NOMO-1 treated with DMSO at 0.1 percent for 48 hours (cell line): ENCODE results near the gene SLC25A11.
A peak's percentile ranks its signal among the peaks of the same experiment; 100 is the strongest.

Source experiments
- DNase-seq: peaks from one replicate; lab custom pipeline; 2025; ENCODE audit not compliant: unreplicated experiment; lab: John Stamatoyannopoulos, UW

The SLC25A11 gene, protein sequence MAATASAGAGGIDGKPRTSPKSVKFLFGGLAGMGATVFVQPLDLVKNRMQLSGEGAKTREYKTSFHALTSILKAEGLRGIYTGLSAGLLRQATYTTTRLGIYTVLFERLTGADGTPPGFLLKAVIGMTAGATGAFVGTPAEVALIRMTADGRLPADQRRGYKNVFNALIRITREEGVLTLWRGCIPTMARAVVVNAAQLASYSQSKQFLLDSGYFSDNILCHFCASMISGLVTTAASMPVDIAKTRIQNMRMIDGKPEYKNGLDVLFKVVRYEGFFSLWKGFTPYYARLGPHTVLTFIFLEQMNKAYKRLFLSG

GRCh38 chr17:4939796-4940554 is at the start of gene SLC25A11, which contains the start of gene RNF167:
Gene SLC25A11, minus strand, starts transcription at chr17:4940046. Its CDS starts 136 bp downstream, at chr17:4939910.
Gene RNF167, plus strand, starts transcription at chr17:4940268. Its CDS starts 642 bp downstream, at chr17:4940910.
- DNase-seq: peak; percentile 100

- DNase-seq: peak; percentile 22
Measured at GRCh38 chr17:4987767-4988567, 48.1 kb upstream of the SLC25A11 start.

DNA sequence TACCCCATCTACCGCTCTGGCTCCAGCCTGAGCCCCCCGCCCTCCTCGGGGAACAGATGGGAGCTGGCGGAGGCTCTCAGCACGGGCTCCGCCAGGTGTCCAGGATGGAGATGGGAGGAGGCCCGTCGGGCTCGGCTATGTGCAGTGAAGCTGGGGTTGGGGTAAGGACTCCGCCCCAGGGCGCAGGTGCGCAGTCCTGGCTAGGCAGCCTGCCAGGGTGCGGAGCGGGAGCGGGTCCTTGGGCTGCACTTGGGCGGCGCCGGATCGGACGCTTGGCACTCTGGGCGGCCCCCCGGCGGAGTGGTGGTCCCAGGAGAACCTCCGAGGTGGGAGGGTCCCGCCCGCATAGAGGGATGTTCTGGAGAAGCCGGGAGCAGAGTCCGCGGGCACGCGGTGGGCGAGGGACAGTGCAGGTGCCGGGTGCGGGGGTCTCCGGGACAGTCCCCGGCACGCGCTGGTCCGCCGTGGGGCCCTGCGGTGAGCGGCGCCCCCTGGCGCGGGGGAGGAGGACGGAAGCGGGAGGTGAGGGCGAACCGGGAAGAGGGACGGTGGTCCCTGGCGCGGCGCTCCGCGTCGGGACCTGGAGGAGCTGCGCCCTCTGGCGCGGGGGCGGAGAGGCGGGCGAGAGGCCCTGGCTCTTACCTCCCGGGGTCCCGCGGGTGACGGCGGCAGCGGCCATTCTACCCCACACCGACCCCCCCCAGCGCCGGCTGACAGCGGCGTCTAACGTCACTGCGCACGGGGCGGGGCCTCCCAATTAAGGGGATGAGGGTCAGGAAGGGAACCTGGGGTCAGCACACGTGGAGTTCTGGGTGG is 47.3 kb upstream of the SLC25A11 start, which contains the start of gene CAMTA2:
CAMTA2 (minus strand) TSS at position 725 of the 816 bp plus-strand sequence. CDS start 1,453 bp downstream, outside the sequence.
- DNase-seq: peak; percentile 81

DNA sequence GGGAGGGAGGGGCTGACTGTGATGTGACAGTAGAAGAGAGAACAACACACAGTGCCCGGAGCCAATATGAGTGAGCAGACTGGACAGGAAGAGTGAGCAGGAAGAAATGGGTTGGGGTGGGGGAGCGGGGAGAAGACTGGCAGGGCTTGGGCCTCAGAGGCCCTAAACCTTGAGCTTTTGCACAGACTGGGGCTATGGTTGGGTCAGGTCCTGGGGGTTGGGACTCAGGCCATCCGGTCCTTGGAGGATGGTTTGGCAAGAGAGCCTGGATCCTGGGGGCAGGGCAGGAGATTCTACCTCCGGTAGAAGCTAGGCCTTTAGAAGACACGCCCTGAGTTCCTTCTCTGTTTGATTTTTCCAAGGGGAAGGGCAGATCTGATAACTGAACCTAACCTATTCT is 46.6 kb upstream of the SLC25A11 start:
- no peak for DNase-seq

- DNase-seq: no peak
Measured at GRCh38 chr17:4982305-4982704, 42.5 kb upstream of the SLC25A11 start.

- peak; percentile 14 for DNase-seq
Measured at GRCh38 chr17:4980644-4981216, 40.9 kb upstream of the SLC25A11 start.

GRCh38 chr17:4978726-4979125 is 38.9 kb upstream of the SLC25A11 start:
- peak; percentile 76 for DNase-seq

GRCh38 chr17:4974115-4974670 is 34.3 kb upstream of the SLC25A11 start:
- no peak for DNase-seq

DNA sequence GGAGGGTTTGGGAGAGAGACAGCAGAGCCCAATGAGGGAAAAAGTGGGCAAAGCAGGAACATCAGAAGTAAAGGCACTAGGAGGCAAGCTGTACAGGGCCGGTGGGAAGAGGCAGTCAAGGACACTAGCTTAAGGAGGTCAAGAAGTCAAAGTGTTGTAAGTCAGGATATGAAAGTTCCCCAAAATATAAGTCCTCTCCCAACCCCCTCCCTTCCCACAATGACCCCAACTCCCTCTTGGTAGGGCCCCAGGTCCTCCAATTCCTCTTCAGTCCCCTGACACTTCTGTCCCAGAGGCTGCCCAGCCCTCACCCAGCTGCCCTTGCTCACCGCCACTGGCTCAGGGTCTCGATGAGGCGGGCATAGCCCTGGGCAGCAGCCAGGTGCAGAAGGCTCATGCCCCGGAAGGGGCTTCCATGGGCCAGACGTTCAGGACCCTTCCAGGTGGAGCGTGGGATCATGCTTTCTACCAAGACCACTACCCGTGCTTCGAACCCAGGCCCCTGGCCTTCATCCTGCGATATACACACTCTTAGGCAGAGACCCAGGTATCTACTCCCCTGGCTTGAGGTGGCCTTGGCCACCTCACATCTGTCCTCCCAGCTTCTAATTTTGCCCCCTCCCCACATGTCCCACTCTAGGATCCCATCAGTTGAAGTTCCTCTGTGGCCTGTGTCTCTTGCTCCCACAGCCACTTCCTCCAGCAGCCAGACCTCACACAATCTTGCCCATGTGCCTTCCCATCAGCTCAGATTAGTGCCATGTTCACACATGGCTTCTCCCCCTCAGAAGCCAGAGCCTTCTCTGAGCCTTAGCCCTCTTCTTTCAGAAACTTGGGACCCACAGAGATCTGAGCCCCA is 33.6 kb upstream of the SLC25A11 start:
- DNase-seq: no peak

DNA sequence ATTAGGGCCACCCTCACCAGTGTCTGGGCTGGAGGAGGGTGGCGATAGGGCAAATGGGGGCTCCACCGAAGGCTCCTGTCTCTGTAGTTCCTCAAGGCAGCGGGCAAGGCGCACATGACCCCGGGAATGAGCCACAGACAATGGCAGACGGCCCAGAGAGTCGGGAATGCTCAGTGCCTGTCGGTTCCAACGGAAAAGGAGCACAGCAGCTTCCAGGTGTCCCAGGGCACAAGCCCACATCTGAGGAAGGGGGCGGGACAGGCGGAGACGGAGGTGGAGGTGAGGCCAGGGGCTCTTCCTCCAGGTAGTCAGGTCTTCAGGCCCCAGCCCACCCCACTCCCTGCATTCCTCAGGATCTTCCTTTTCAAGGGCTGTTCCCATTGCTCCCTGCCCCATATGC is 32.9 kb upstream of the SLC25A11 start:
- no peak for DNase-seq

DNA sequence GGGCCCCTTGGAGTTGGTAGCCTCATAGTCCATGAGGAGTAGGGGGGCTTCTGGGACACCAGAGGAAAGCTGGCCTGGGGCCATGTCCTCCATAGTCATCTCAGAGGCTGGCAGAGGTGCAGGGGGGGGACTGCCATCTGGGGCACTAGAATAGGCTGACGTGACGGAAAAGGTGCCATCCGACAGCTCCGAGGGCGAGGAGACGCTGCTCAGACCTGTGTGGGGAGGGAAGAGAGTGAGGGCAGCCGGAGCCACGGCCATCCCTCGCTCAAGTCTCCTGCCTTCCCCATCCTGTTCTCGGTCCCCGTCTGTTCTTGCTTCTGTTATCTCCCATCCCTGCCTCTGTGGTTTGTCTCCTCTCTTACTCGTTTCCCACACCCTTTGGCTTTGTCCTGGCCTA is 32.5 kb upstream of the SLC25A11 start:
- no peak for DNase-seq

DNA sequence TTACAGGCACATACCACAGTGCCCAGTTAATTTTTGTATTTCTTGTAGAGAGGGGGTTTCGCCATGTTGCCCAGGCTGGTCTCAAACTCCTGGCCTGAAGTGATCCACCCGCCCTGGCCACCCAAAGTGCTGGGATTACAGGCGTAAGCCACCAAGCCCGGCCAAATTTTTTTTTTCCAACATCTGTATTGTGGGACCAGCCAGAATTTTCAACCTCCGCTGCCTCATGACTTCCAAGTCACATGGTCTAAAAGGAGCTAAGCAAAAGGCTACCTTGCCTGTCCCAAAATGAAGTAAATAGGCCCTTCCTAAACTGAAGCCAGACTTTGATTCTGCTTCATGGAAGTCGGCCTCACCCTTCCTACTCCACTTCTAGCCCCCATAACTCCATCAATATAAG is 32.0 kb upstream of the SLC25A11 start:
- DNase-seq: no peak

DNA sequence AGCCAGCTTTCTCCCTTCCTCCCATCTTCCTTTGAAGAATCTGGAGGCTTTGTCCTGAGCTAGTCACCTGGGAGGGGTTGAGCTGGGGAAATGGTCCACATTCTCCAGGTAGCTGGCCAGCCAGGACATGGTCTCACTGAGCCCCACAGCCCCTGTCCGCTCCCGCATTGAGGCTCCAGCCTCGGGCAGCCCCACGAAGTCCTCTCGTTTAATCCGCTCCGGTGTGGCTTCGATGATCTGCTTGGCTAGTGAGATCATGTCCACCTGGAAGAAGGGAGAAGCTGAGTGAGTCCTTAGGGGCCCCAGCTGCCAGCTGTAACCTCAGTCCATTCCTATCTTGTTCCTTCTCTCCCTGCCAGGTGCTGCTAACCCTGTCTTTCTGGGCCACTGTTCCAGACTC is 30.4 kb upstream of the SLC25A11 start:
- DNase-seq: no peak

DNA sequence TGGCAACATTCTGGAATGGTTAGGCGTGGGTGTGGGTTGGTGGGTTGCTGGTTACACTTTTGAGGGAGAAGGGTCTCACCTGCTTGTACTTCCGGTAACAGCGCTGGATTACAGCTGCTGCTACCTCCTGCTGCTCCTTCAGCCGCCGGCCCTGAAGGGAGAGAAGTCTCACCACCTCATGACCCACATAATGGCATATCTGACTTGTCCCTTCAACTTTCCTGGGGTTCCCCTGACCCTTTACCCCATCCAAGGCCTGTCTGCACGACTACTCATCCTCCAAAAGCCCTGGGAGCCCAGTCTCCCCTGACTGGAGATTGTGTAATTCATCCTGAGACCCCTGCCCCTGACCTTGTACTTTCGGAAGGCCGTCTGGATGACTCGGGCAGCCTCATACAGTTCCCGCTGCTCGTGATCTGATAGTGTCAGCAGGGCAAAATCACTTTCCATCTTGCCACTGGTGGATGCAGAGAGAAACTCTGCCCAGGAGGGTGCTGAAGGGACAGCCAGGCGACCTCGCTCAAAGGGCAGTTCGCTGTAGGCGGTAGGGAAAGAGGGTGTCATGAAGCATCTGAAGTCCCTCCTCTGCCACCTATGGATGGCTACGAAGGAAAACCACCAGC is 29.8 kb upstream of the SLC25A11 start:
- no peak for DNase-seq

GRCh38 chr17:4969047-4969550 is 29.3 kb upstream of the SLC25A11 start:
- peak; percentile 14 for DNase-seq

DNA sequence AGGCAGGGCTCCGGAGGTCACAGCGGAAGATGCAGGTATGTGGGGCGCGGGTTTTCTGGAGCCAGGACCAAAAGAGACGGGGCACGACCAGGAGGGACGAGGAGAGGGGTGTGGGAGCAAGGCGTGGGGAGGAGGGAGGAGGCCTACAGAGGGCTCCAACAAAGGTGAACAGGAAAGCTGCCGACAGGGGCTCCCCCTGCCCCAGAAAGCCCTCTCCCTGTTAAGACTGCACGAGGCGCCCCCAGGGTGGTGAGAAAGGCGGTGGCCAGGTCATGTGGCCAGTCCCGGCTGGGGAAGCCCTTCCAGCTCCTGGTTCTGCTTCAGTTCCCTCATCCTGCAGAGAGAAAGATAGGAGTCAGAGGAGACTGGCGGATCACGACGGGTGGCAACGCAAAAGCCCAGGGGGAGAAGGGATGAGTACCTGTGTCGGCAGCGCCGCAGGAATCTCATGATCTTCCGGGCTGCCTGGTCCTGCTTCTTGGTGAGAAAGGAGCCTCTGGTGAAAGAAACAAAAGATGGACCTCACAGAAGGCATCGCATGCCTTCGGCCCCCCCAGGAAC is 28.7 kb upstream of the SLC25A11 start:
- no peak for DNase-seq

DNA sequence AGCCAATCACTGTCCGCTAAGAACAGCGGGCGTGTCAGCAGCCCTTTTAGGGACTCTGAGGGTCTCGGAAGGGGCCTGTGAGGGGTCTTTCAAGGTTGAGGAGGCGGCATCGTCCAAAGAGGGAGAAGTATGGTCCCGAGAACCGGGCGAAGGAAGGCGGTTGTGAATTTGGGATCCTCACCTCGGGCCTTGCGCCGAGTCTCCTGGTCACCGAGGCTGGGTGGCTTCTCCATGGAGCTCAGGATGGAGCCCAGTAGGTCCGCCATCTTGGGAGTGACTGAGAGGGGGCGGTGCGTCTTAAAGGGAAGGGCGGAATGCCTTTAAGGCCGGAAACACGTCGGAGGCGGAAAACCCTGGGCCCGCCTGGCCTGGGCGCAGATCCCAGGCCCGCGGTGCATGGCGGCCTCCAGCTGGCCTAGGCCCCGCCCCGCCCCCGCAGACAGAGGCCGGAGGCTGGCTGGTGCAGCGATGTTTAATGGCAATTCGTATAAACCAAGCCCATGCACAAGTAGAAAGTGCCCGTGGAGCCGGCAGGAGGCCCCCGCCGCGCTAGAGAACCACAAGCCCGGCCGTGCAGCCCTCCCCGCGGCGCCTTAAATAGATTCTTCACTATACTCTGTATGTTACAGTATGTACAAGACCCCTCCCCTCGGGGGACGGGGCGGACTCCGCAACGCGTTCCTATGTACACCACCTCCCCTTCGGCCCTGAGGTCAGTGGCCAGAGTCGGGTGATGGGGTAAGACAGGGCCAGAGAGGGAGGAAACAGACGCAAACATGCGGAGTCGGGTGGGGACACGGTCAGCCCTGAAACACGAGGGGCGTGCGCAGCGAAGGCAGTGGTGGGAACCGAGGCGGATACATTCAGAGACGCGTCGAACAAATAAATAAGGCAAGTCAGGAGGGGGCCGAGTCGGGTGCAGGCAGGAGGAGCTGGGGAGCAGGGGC is 28.0 kb upstream of the SLC25A11 start, which contains the start of gene SPAG7:
SPAG7 (minus strand) TSS at position 279 of the 947 bp plus-strand sequence; CDS start at position 266, 13 bp downstream.
- peak; percentile 97 for DNase-seq
